Fibroblast of mammary gland (primary cell): Measurements from ENCODE around the gene TEAD1.
A peak's percentile ranks its signal among the peaks of the same experiment; 100 is the strongest.

ENCODE experiments used
- DNase-seq: peaks from one replicate; pipeline ENCODE4 v3.0.0-alpha.2; 2010; ENCODE audit warnings: low read depth
- H3K4me3 ChIP-seq: 2 replicates; pipeline ENCODE4 v1.5.1; 2011; ENCODE audit warnings: low read depth, mild to moderate bottlenecking, low read length, moderate library complexity; ENCODE audit not compliant: control insufficient read depth
- TF ChIP-seq, protein P1 (sequence below): conservative IDR thresholded peaks from 2 replicates; pipeline ENCODE4 v1.5.1; 2011; ENCODE audit warnings: low read depth, low read length, inconsistent platforms; ENCODE audit not compliant: control insufficient read depth, insufficient read depth

Gene TEAD1

DNA sequence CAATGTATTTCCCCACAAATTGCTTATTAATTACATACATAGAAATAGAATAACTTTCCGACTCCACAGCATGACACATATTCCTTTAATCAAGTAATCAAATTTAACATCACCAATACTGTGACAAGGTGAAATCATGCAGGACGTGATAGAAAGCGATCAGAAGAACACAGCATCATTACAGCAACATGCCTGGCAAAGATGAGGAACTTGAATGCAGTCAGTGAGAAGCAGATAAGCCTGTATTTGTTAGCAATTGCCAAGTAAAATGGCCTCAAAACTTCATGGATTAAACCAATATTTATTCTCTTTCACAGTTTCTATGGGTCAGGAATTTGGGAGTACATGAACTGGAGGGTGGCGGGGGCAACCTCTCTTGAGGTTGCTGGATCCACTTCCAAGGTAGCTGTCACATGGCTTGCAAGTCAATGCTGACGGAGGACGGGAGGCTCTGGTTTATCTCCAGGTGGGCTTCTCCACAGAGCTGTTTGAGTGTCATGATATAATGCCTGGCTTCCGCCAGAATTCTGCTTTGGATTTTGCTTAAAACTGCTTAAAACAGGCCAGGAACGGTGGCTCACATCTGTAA lies 12.0 kb upstream of the TEAD1 start:
- TF ChIP-seq, protein P1, sequence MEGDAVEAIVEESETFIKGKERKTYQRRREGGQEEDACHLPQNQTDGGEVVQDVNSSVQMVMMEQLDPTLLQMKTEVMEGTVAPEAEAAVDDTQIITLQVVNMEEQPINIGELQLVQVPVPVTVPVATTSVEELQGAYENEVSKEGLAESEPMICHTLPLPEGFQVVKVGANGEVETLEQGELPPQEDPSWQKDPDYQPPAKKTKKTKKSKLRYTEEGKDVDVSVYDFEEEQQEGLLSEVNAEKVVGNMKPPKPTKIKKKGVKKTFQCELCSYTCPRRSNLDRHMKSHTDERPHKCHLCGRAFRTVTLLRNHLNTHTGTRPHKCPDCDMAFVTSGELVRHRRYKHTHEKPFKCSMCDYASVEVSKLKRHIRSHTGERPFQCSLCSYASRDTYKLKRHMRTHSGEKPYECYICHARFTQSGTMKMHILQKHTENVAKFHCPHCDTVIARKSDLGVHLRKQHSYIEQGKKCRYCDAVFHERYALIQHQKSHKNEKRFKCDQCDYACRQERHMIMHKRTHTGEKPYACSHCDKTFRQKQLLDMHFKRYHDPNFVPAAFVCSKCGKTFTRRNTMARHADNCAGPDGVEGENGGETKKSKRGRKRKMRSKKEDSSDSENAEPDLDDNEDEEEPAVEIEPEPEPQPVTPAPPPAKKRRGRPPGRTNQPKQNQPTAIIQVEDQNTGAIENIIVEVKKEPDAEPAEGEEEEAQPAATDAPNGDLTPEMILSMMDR: no peak
- no peak for DNase-seq
- H3K4me3 ChIP-seq: no peak overlapping the region

- no peak overlapping the region for H3K4me3 ChIP-seq
- TF ChIP-seq, protein P1: no peak
- no peak for DNase-seq
Observed at GRCh38 chr11:12664385-12664784, 9.8 kb upstream of the TEAD1 start.

DNA sequence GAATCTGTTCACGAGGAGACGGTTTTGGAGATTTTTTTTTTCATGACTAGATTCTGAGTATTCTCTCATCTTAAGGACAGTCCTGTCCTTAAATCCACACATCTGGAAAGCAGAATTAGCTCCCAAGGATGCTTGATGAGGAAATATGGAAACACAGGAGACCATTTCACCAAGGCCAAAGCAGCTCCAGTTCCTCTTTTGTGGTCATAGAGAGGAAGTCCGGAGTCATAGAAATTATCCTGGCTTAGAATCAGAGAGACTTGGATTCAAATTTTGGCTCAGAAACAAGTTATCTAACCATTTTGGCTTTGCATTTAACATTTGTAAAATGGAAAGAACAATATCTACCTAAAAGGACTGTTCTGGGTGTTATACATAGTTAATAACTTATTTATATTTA lies 7.3 kb upstream of the TEAD1 start:
- TF ChIP-seq, protein P1: no peak
- H3K4me3 ChIP-seq: no peak overlapping the region
- DNase-seq: no peak

DNA sequence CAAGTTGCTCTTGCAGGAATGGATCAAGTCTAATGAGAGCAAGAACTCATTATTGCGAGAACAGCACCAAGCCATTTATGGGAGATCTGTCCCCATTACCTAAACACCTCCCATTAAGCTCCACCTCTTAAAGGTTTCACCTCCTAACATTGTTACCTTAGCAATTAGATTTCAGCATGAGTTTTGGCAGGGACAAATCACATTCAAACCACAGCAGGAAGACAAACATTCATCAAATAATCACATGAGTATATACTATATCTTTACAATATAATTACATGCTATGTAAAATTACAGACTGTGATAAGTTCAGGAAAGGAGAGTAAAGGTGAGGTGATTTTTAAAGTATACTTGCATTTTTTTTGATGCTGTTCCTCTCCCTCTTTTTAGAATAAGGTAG lies 6.6 kb upstream of the TEAD1 start:
- TF ChIP-seq, protein P1: no peak
- H3K4me3 ChIP-seq: no peak overlapping the region
- no peak for DNase-seq

- no peak for DNase-seq
- TF ChIP-seq, protein P1: no peak
- H3K4me3 ChIP-seq: no peak overlapping the region
Observed at GRCh38 chr11:12668166-12668565, 6.1 kb upstream of the TEAD1 start.

DNA sequence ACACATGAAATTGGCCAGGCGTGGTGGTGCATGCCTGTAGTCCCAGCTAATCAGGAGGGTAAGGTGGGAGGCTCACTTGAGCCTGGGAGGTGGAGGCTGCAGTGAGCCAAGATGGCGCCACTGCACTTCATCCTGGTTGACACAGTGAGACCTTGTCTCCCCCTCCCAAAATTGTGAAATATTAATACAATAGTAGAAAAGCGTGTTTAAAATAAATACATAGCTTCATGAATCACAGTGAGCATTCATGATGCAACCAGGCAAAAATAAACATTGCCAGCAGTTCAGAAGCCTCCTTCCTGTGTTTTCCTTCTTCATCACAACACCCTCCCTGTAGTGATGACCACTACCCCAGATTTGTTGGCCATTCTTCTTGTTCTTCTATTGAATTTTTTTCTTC lies 4.3 kb upstream of the TEAD1 start:
- TF ChIP-seq, protein P1: no peak
- H3K4me3 ChIP-seq: no peak overlapping the region
- peak; percentile 78 for DNase-seq

DNA sequence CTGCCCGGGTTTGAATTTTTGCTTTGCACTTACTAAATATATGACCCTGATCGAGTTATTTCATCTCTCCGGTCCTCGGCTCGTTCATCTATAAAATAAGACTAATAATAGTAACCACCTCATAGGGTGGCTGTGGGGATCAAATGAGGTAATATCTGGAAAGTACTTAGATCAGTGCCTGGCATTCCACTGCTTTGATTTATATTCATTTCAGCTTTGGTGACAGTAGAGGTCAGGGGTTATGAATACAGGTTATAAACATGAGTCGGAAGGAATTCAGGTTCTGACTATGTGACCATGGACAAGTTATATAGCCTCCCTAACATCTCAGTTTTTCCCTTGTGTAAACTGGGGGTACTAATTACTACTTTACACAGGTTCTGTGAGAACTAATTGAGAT lies 2.9 kb upstream of the TEAD1 start:
- no peak overlapping the region for H3K4me3 ChIP-seq
- no peak for DNase-seq
- TF ChIP-seq, protein P1: no peak
